ENCODE data around the gene TLL1. TPM values are rescaled to one million over a fixed set of nuclear protein-coding genes. Genes with fewer than 3 reads are reported as not detected.
A peak's percentile ranks its signal among the peaks of the same experiment; 100 is the strongest.

TLL1 gene
- polyA plus RNA-seq, 1 of the 3 experiments (the other 2 are of a cell fraction): 0.07 TPM

- no peaks in the 10 kb centered on the region for H4K20me1 ChIP-seq (ENCODE audit: insufficient read depth)
- DNase-seq: no peak
- H3K9ac ChIP-seq: no peak overlapping the region
- peaks cover 0 to 15% of the 10 kb centered on the region in 2 experiments; a peak in 2 of 4 replicates for H3K4me1 ChIP-seq (ENCODE audit: control insufficient read depth in 1 of 2, insufficient read depth in 2 of 2, low read depth in 1 of 2, low read length in 1 of 2)
- H3K9me3 ChIP-seq: no peaks in the 10 kb centered on the region
- H3K9me2 ChIP-seq: no peaks in the 10 kb centered on the region
- H3K79me2 ChIP-seq (ENCODE audit: insufficient read depth): no peaks in the 10 kb centered on the region; the same call in 1 of the 2 replicates
- ChIA-PET POLR2A (no interaction called here), CTCF (interaction anchor here (1.2 kb wide), 1 partner anchor 11 kb away, joined by 3 read pairs; no protein-coding TSS in a partner anchor)
- no peaks in the 10 kb centered on the region for H3K36me3 ChIP-seq (replicated peaks in 1 of 2; ENCODE audit: control insufficient read depth in 1 of 2, insufficient read depth in 2 of 2, low read length in 1 of 2)
- H3F3A ChIP-seq (replicated peaks; ENCODE audit: insufficient read depth): peaks cover 10% of the 10 kb centered on the region
- 41% methylated on average over 4 of the region's 4 CpGs for WGBS (ENCODE audit: low lambda C conversion rate)
- H3K4me3 ChIP-seq (ENCODE audit: low read depth in 2 of 2, low read length in 1 of 2): no peak overlapping the region
- peak overlapping the region in 1 of 2 experiments; percentile 55; a peak in 1 of 4 replicates for H3K27ac ChIP-seq (ENCODE audit: low read depth in 2 of 2, low read length in 1 of 2)
- TF ChIP-seq TCF12 (IDR thresholded peaks at IDR 0.05): 0 out of 2 replicates have a peak, but pooled peaks have one; percentile 32
- no peak for TF ChIP-seq PBX3 (IDR thresholded peaks at IDR 0.05)
- no peak for TF ChIP-seq USF2 (IDR thresholded peaks at IDR 0.05; ENCODE audit: borderline replicate concordance, low read depth, low read length)
- TF ChIP-seq GABPA (IDR thresholded peaks at IDR 0.05; ENCODE audit: low read depth): no peak
- TF ChIP-seq NFIC (IDR thresholded peaks at IDR 0.05; ENCODE audit: borderline replicate concordance): no peak
- peak; percentile 10; the same call in 1 of the 2 replicates for TF ChIP-seq FOSL2 (IDR thresholded peaks at IDR 0.05; ENCODE audit: borderline replicate concordance, low read depth)
- TF ChIP-seq SIN3A (IDR thresholded peaks at IDR 0.05; ENCODE audit: borderline replicate concordance, low read depth, low read length): no peak
- TF ChIP-seq JUND (IDR thresholded peaks at IDR 0.05): no peak
- TF ChIP-seq RAD21 (IDR thresholded peaks at IDR 0.05; ENCODE audit: low read length): no peak
- no peak for TF ChIP-seq RFX5 (IDR thresholded peaks at IDR 0.05; ENCODE audit: low read length)
- H3K27me3 ChIP-seq (ENCODE audit: insufficient read depth): no peaks in the 10 kb centered on the region
- no peak overlapping the region for H3K4me2 ChIP-seq
- peak overlapping the region; percentile 7; the same call in 1 of the 2 replicates for H2AFZ ChIP-seq (ENCODE audit: low read depth)
Observed at GRCh38 chr4:165991325-165992180, 118.5 kb downstream of the TLL1 start.

- peaks cover 10% of the 10 kb centered on the region for H3F3A ChIP-seq (replicated peaks; ENCODE audit: insufficient read depth)
- peak overlapping the region; percentile 7 for H2AFZ ChIP-seq (ENCODE audit: low read depth)
- peak overlapping the region in 1 of 2 experiments; percentile 55; a peak in 1 of 4 replicates for H3K27ac ChIP-seq (ENCODE audit: low read depth in 2 of 2, low read length in 1 of 2)
- no peak for DNase-seq
- POLR2A ChIA-PET: no interaction called here
- no peaks in the 10 kb centered on the region for H3K36me3 ChIP-seq (replicated peaks in 1 of 2; ENCODE audit: control insufficient read depth in 1 of 2, insufficient read depth in 2 of 2, low read length in 1 of 2)
- TF ChIP-seq GABPA (IDR thresholded peaks at IDR 0.05; ENCODE audit: low read depth): no peak
- no peak for TF ChIP-seq GATA2 (CRISPR knock-in tag; IDR thresholded peaks at IDR 0.05)
- H3K27me3 ChIP-seq (ENCODE audit: insufficient read depth): no peaks in the 10 kb centered on the region
- no peaks in the 10 kb centered on the region for H3K9me2 ChIP-seq
- CTCF ChIA-PET: interaction anchor here (1.2 kb wide), 1 partner anchor 12 kb away, joined by 3 read pairs; no protein-coding TSS in a partner anchor
- no peak overlapping the region for H3K9ac ChIP-seq
- H3K4me2 ChIP-seq: no peak overlapping the region
- H3K4me3 ChIP-seq (ENCODE audit: low read depth in 2 of 2, low read length in 1 of 2): no peak overlapping the region
- H3K79me2 ChIP-seq (ENCODE audit: insufficient read depth): no peaks in the 10 kb centered on the region; the same call in 1 of the 2 replicates
- 6% methylated on average over 1 of the region's 1 CpG for WGBS (ENCODE audit: low lambda C conversion rate)
- no peaks in the 10 kb centered on the region for H3K9me3 ChIP-seq
- peaks cover 0 to 15% of the 10 kb centered on the region in 2 experiments; a peak in 2 of 4 replicates for H3K4me1 ChIP-seq (ENCODE audit: control insufficient read depth in 1 of 2, insufficient read depth in 2 of 2, low read depth in 1 of 2, low read length in 1 of 2)
- no peaks in the 10 kb centered on the region for H4K20me1 ChIP-seq (ENCODE audit: insufficient read depth)
Observed at GRCh38 chr4:165992283-165992682, 119.2 kb downstream of the TLL1 start.

Measured in SK-N-SH (cell line).